SK-MEL-5 (cell line): ENCODE data around the gene SPATA2L. TPM values are rescaled to one million over a fixed set of nuclear protein-coding genes. Genes with fewer than 3 reads are reported as not detected.

Experiments
- DNase-seq: peaks from one replicate; pipeline ENCODE4 v3.0.0-alpha.2; 2016; ENCODE audit warnings: low read depth, low spot score
- in situ Hi-C: cut with HindIII; loops from 2 replicates; pipeline ENCODE4 v1.10.0; 2016; ENCODE audit warnings: low sequenced_read_pairs, high pct_unique_total_duplicates, low pct_unique_long_range_greater_than_20kb
- polyA plus RNA-seq, 2 experiments: library from polyadenylated mRNA; depleted of rRNA; stranded (reverse); fragments of >200 nt; gene quantifications; 2 replicates each; pipeline ENCODE4 v1.2.3, GENCODE V29; 2015
- total RNA-seq: library from RNA; depleted of rRNA; stranded (reverse); fragments of >200 nt; shearing (Covaris generic); gene quantifications from 2 replicates; pipeline ENCODE4 v1.2.3, GENCODE V29; 2014; rRNA removed

Gene SPATA2L, protein sequence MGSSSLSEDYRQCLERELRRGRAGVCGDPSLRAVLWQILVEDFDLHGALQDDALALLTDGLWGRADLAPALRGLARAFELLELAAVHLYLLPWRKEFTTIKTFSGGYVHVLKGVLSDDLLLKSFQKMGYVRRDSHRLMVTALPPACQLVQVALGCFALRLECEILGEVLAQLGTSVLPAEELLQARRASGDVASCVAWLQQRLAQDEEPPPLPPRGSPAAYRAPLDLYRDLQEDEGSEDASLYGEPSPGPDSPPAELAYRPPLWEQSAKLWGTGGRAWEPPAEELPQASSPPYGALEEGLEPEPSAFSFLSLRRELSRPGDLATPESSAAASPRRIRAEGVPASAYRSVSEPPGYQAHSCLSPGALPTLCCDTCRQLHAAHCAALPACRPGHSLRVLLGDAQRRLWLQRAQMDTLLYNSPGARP
- 17.3 and 20.0 TPM in 2 replicates for total RNA-seq
- 24.0 and 26.7 TPM in 2 replicates for polyA plus RNA-seq (2015; cell fraction: cytosol; rRNA removed)
- polyA plus RNA-seq (2015; cell fraction: nucleus; rRNA removed), result 4.7 and 6.5 TPM in 2 replicates

DNA sequence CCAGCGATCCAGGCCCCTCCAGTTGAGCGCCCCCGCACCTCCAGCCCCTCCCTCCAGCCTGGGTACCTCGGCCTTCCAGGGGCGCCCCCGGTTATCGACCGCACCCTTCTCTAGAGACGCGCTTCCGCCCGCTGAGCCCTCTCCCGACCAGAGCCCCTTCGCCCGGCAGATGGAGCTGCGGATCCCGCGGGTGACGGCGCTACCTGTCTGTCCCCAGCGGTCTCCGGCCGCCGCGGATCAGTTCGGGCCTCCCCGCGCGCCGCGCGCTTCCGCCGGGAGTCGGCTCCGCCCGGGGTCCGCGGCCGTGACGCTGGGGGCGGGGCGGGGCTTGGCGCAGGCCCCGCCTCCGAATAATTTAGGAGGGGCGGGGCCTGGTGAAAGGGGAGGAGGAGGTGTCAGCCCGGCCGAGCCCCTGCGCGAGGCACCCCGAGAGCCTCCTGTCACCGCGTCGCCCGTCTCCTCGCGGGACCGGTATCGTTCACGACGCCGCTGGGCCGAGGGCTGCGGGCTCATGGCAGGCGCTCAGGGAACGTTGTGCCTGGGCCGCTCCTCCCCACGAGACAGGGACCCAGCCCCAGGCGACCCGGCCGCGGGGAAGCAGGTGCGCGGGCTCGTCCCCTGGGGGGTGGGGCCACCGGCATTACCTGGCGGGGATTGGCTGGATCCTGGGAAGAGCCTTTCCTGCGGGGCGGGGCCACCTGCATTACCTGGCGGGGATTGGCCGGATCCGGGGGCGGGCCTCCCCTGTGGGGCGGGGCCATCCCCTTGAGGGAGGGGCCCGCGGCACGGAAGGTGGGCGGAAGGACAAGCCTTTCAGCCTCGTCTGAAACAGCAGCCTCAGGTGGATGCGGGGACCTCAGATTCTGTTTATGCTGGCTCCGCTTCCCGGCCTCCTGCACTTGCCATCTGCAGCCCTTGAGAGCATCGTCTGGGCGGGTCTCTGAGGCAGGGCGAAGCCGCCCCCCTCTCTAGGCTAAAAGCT is at the start of gene SPATA2L:
SPATA2L (minus strand) TSS at position 281 of the 982 bp plus-strand sequence. CDS start 473 bp downstream, outside the sequence.
- DNase-seq, result peak; percentile 93
- in situ Hi-C loops, result no loop called here

DNA sequence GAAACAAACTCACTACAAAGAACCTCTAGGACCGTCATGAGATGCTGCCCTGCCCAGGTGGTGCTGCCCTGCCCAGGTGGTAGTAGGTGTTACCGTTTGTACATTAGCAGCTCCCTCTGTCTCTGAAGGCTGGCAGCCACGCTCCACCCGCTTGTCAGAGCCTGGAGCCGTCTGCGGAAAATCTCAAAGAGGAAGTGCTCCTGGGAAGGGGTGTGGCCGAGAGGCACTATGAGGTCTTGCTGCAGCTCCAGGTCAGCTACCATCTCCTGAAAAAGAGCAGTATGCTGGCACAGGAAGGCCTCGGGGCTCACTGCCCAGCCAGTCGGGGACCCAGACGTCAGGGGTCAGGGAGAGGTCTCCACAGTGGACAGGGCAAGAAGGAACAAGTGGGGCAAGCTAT is 48.1 kb upstream of the SPATA2L start:
- in situ Hi-C loops, result no loop called here
- DNase-seq, result no peak

DNA sequence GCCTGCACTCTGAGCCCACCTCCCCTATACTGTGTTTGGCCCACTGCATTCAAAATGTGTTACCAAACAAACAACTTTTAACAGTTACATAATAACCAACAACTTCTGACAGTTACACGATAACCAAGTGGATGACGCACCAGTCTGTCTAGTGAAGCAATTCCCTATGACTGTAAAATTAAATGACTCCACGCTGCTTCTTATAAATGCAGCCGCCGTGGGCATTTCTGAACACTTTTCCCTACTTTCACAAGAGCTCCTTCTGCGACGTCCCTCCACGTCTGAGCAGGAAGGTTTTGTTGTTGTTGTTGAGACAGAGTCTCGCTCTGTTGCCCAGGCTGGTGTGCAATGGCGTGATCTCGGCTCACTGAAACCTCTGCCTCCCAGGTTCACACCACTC is 47.4 kb upstream of the SPATA2L start:
- in situ Hi-C loops, result no loop called here
- no peak for DNase-seq

DNA sequence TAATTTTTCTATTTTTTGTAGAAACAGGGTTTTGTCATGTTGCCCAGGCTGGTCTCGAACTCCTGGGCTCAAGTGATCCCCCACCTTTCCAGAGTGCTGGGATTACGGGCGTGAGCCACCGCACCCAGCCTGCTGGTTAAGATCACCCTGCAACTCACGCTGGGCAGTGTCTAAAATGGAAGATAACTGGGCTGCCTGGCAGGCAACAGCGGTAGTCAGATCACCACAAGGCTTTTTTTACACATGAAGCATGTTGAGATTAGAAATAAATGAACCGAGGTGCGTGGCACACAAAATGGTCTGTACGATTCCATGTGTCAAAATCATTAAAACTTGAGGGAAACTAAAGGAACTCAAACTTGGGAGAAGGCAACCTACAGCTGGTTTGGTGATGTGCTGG is 46.6 kb upstream of the SPATA2L start:
- in situ Hi-C loops, result no loop called here
- DNase-seq, result no peak

DNA sequence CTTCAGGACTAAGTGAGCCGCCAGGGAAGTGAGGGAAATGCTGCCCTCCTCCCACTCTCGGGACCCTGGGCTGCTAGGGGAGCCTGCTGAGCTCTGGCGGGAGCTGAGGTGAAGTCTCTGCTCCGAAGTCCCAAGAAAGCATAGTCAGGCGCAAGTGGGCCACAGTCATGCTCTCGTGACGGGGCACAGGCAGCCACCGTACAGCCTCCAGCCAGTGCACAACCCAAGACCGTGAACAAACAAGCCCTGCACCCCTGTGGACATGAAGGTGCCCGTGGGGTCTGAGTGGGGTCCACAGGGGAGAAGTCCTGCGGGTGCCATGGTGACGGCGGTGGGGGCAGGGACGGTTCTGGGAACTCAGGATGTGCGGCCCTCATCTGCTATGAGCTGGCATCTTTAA is 44.5 kb upstream of the SPATA2L start:
- in situ Hi-C loops, result no loop called here
- no peak for DNase-seq

DNA sequence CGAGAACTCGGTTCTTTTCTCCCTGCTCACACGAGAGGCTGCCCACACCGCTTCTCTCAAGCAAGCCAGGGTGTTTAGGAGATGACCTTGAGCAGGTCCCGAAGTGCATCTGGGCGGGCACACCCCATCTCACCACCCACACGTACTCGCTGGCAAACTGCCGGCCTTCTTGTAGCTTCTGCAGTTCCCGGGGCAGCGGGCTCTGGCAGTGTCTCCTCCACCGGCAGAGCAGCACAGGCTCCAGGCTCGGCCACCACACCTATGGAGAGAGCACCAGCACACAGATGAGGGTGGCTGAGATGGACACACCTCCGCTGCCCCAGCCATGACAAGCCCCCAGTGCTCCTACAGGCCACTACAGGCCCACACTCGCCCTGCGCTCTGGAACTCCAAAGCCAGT is 43.3 kb upstream of the SPATA2L start:
- DNase-seq, result no peak
- in situ Hi-C loops, result no loop called here

DNA sequence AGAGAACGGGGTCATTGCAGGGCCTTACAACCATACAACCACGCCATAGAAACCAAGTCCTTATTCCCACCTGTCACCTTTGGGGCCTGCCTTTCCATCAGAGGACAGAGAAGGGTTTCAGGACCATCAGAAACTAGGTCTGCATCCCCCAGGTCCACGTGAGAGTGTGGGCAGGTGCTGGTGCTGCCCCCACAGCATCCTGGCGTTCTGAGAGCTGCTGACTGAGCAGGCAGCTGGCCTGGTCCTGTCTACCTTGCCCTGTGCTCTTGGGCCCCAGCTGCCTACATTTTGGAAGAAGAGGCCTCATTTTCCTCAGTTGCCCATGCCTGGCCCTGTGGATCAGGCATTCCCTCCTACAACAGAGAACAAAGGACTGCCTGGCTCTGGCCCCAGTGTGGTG is 41.4 kb upstream of the SPATA2L start:
- in situ Hi-C loops, result no loop called here
- no peak for DNase-seq

DNA sequence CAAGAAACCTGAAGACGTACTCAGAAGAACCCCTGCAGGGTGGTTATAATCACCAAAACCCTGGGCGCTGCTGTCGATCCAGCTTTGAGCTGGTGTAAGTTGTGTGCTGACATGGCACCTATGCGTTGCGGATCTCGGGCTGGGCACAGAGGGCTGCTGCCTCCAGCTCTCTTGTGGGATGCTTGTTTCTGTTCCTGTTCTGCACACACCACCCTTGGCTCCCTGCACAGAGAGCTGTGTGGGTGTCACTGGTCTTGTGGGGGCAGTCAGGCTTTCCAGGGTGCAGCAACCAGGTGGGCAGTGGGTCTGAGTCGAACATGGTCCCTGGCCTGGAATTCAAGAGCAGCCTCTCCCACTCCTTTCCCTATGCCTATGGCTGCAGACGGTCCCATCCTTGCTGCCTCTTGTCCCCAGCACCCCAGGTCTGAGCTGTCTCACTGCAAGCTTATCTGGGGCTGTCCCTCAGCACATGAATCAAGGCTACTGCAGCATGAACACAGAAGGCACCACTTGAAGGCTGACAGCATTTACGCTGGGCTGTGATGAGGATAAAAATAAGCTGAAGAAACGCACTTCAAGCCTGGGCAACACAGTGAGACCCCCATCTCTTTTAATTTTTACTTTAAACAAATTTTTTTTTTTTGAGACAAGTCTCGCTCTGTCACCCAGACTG is 40.0 kb upstream of the SPATA2L start:
- in situ Hi-C loops, result no loop called here
- no peak for DNase-seq

DNA sequence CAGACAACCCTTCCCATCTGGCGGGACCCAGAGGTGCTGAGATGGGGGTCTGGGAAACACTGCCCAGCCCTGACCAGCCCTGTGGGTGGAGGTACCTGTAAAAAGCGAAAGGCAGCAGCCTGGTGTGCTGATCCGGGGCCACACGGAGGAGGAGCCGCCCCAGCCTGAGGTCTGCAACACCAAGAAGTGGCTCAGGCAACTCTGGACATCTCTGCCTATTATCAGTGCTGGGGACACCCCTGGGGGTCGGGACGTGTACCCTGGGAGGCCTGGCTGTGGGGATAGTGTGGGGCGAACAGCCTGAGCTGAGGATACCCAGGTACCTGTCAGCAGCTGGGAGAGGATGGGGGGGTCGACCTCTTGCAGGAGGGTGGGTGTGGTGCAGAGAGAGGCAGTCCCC is 37.9 kb upstream of the SPATA2L start:
- in situ Hi-C loops, result no loop called here
- DNase-seq, result no peak

DNA sequence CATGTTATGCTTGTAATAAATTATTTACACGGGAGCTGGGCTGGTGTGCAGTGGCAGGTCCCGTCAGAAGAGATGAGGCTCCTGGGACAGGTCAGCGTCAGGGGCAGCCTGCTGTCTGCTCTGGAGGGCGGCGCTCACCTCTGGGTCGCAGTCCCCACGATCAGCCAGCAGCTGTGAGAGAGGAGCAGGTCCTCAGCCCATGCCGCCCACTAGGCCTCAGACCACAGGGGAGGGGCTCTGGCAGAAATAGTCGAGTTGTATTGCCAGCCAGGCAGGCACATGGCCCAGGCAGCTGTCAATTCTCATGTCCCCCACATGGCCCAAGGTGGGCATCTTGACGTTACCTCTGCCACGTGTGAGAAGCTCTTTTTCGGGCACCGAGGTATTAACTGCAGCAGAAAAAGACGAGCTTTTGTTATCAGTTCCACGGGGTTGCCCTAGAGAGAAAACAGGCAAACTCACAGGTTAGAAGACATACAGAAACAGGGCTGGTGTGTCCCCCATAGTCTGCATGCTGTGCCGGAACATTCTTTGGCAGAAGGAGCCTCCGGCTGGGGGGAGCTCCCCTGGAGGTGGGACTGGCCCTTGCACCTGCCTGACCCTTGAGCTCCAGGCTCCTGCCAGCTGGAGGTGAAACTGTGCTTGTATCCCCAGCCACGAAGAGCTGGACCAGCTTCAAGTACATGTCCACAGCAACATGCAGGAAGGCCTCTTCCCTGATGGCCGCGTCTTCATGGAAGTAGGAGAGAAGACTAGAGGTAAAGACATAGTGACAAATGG is 37.2 kb upstream of the SPATA2L start:
- no peak for DNase-seq
- in situ Hi-C loops, result no loop called here

DNA sequence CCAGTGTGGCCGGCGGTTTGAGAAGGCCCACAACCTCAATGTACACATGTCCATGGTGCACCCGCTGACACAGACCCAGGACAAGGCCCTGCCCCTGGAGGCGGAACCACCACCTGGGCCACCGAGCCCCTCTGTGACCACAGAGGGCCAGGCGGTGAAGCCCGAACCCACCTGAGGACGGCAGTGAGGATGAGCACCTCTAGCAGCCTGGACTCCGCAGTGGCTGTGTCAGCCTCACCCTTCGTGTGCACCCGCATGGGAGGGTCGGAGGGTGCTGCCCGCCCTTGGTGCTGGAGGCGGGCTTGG is 36.5 kb upstream of the SPATA2L start:
- DNase-seq, result no peak
- in situ Hi-C loops, result no loop called here

DNA sequence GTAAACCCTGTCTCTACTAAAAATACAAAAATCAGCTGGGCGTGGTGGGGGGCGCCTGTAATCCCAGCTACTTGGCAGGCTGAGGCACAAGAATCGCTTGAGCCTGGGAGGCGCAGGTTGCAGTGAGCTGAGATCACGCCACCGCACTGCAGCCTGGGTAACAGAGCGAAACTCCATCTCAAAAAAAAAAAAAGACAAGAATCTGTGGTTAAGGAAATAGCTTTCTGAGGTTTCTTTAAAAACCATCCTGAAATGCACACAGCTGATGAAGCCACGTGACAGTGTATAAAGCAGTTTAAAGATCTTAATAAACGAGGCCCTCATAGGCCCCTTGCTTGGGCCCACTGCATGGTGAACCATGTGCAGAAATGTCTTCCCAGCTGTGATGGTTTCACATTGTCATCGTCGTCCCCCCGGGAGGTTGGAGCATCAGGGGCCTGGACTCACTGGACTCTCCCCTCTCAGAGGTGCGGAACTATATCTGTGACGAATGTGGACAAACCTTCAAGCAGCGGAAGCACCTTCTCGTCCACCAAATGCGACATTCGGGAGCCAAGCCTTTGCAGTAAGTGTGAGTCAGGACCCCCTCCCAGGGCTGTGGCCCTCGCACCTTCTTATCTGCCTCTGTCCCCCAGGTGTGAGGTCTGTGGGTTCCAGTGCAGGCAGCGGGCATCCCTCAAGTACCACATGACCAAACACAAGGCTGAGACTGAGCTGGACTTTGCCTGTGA is 36.0 kb upstream of the SPATA2L start:
- no peak for DNase-seq
- in situ Hi-C loops, result no loop called here

DNA sequence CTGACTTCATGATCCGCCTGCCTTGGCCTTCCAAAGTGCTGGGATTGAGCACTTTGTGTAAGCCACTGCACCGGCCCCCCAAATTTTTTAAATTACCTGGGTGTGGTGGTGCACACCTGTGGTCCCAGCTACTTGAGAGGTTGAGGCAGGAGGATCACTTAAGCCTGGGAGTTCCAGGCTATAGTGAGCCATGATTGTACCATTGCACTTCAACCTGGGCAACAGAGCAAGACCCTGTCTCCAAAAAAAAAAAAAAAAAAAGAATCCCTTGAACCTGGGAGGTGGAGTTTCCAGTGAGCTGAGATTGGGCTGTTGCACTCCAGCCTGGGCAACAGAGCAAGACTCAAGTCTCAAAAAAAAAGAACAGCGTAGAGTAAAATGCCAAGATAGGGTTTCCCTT is 35.0 kb upstream of the SPATA2L start:
- in situ Hi-C loops, result no loop called here
- DNase-seq, result no peak

DNA sequence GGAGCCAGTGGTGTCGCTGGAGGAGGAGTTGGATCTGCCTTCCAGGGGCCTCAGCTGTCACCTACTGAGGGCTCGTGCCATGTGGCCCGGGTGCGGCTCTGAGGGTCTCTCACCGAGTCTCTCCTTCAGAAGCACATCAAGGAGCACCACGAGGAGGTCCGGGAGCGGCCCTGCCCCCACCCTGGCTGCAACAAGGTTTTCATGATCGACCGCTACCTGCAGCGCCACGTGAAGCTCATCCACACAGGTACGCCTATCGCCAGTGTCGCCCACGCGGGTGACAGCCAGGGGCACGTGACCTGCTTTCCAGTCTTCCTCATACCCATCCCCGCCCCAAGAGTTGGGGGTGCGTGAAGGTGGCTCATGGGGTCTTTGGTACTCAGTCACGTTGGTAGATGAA is 32.3 kb upstream of the SPATA2L start:
- in situ Hi-C loops, result no loop called here
- DNase-seq, result no peak

DNA sequence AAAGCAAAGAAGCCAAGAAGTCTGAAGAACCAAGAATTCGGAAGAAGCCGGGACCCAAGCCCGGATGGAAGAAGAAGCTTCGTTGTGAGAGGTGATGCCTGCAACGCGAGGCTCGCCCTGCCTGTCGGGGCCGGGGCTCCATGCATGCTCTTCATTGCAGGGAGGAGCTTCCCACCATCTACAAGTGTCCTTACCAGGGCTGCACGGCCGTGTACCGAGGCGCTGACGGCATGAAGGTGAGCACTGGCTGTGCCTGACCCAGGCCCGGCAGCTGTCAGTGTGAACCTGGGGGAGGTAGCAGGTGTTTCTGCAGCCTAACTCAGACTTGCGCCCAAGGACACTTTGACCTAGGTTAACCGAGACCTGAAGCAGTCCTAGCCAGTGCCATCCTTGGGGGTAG is 31.8 kb upstream of the SPATA2L start:
- no peak for DNase-seq
- in situ Hi-C loops, result no loop called here

DNA sequence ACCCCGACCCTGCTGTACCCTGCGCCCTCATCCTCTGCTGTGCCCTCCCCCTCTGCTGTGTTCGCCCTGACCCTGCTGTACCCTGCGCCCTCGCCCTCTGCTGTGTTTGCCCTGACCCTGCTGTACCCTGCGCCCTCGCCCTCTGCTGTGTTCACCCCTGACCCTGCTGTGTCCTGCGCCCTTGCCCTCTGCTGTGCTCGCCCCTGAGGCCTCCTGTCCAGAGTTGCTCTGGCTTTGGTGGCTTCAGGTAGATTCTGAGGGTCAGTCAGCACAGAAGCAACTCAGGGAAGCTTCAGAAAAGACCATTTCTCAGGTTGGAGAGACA is 31.4 kb upstream of the SPATA2L start:
- in situ Hi-C loops, result no loop called here
- DNase-seq, result no peak
